Chondrocyte (in vitro differentiated cells): ENCODE data around the gene TRIM31. TPM values are rescaled to one million over a fixed set of nuclear protein-coding genes. Genes with fewer than 3 reads are reported as not detected.

Source experiments
- DNase-seq: peaks from one replicate; pipeline ENCODE4 v3.0.0; 2021; ENCODE audit warnings: mixed read lengths, low spot score
- H3K27ac Mint-ChIP-seq: one replicate; pipeline ENCODE4 v1.8.0; 2021; ENCODE audit warnings: mild to moderate bottlenecking, moderate library complexity, mixed read lengths; ENCODE audit not compliant: unreplicated experiment
- H3K27me3 Mint-ChIP-seq: 2 replicates; pipeline ENCODE4 v1.8.0; 2021; ENCODE audit warnings: low read depth, mixed read lengths
- H3K36me3 Mint-ChIP-seq: 2 replicates; pipeline ENCODE4 v1.8.0; 2021; ENCODE audit warnings: low read depth, mixed read lengths
- H3K4me1 Mint-ChIP-seq: 2 replicates; pipeline ENCODE4 v1.8.0; 2021; ENCODE audit warnings: low read depth, mild to moderate bottlenecking, mixed read lengths
- H3K4me3 Mint-ChIP-seq: one replicate; pipeline ENCODE4 v1.8.0; 2021; ENCODE audit warnings: mild to moderate bottlenecking, moderate library complexity, mixed read lengths; ENCODE audit not compliant: unreplicated experiment
- H3K9me3 Mint-ChIP-seq: 2 replicates; pipeline ENCODE4 v1.8.0; 2021; ENCODE audit warnings: low read depth, mixed read lengths
- total RNA-seq: library from RNA; stranded (reverse); gene quantifications from 3 replicates; pipeline ENCODE4 v1.2.1, GENCODE V29; 2021
- TF ChIP-seq, protein P1 (sequence below): fragments of 200-600 bp; sonication (generic); IDR thresholded peaks from 2 replicates; pipeline ENCODE4 v1.5.0; 2021; ENCODE audit warnings: antibody characterized with exemption, mild to moderate bottlenecking, moderate library complexity

TRIM31 gene
- total RNA-seq, 1 donor from 2014 or later = not detected

DNA sequence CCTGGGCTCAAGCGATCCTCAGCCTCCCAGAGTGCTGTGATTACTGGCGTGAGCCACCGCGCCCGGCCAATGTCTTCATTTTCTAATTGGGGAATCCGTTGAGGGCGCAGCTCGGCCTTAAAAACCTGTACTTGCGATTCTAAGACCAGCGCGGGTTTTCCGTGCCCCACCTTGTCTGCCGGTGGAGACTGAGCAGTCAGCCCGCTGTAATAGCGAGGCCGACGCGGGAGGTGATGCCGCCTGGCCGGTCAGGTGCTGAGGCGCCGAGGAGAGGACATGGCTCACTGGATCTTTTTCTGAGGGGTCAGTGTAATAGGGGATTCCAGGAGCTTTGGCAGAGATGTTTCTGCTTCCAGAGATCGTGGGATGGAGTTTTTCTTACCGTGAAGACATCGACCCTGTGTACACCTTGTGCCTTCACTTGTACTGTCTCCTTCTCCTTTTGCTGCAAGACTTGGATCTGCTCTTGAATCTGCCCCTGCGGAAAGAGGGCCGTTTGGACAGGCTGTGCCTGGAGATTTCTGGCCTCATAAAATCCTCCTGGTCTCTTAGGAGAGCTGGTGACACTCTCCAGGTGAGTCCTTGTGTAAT lies 1.5 kb downstream of the TRIM31 start:
- no peak for DNase-seq
- H3K9me3 Mint-ChIP-seq = no peaks in the 10 kb centered on the region
- no peak overlapping the region for H3K27ac Mint-ChIP-seq
- no peak overlapping the region for H3K4me3 Mint-ChIP-seq
- peaks cover 2% of the 10 kb centered on the region for H3K36me3 Mint-ChIP-seq
- H3K4me1 Mint-ChIP-seq = no peaks in the 10 kb centered on the region
- TF ChIP-seq, protein P1, sequence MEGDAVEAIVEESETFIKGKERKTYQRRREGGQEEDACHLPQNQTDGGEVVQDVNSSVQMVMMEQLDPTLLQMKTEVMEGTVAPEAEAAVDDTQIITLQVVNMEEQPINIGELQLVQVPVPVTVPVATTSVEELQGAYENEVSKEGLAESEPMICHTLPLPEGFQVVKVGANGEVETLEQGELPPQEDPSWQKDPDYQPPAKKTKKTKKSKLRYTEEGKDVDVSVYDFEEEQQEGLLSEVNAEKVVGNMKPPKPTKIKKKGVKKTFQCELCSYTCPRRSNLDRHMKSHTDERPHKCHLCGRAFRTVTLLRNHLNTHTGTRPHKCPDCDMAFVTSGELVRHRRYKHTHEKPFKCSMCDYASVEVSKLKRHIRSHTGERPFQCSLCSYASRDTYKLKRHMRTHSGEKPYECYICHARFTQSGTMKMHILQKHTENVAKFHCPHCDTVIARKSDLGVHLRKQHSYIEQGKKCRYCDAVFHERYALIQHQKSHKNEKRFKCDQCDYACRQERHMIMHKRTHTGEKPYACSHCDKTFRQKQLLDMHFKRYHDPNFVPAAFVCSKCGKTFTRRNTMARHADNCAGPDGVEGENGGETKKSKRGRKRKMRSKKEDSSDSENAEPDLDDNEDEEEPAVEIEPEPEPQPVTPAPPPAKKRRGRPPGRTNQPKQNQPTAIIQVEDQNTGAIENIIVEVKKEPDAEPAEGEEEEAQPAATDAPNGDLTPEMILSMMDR = no peak
- H3K27me3 Mint-ChIP-seq = peaks cover 54% of the 10 kb centered on the region

DNA sequence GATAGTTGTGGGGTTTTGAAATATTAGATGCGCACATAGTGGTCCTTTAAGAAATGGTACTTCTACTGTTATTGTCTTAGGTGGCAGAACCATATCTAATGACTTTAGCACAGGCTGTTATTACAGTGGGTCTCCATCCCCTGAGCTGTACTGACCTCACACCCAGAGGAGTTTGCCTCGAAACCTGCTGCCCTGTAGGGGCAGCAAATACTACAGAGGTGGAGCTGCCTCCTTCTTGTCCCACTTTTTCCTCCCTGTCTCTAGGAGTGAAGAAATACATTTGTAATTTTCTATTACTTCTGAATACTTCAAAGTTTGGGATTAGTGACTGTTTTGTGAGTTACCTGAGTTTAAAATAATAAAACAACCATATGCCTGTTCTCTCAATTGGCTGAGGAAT lies 8.2 kb downstream of the TRIM31 start:
- no peaks in the 10 kb centered on the region for H3K9me3 Mint-ChIP-seq
- H3K27me3 Mint-ChIP-seq = peaks cover 31% of the 10 kb centered on the region
- peaks cover 28% of the 10 kb centered on the region for H3K4me1 Mint-ChIP-seq
- H3K4me3 Mint-ChIP-seq = no peak overlapping the region
- no peak overlapping the region for H3K27ac Mint-ChIP-seq
- H3K36me3 Mint-ChIP-seq = peaks cover 3% of the 10 kb centered on the region
- TF ChIP-seq, protein P1 = no peak
- no peak for DNase-seq

DNA sequence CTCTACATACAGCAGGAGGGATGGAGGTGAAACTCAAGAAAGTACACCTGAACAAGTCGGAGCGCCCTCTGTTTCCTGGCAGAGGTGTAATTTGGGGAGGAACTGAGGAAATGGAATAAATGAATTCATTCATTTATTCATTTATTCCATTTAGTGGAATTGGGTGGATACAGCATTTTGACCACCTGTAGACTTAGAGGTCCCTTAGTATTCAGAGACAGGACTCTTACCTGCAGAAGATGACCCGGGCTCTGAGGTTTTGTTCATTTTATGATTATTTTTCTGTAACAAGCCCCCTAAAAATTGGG lies 9.1 kb downstream of the TRIM31 start:
- H3K4me1 Mint-ChIP-seq = peaks cover 28% of the 10 kb centered on the region
- no peak overlapping the region for H3K27ac Mint-ChIP-seq
- DNase-seq = no peak
- TF ChIP-seq, protein P1 = no peak
- H3K9me3 Mint-ChIP-seq = no peaks in the 10 kb centered on the region
- peaks cover 35% of the 10 kb centered on the region for H3K27me3 Mint-ChIP-seq
- H3K36me3 Mint-ChIP-seq = peaks cover 3% of the 10 kb centered on the region
- peak overlapping the region; percentile 70 for H3K4me3 Mint-ChIP-seq

DNA sequence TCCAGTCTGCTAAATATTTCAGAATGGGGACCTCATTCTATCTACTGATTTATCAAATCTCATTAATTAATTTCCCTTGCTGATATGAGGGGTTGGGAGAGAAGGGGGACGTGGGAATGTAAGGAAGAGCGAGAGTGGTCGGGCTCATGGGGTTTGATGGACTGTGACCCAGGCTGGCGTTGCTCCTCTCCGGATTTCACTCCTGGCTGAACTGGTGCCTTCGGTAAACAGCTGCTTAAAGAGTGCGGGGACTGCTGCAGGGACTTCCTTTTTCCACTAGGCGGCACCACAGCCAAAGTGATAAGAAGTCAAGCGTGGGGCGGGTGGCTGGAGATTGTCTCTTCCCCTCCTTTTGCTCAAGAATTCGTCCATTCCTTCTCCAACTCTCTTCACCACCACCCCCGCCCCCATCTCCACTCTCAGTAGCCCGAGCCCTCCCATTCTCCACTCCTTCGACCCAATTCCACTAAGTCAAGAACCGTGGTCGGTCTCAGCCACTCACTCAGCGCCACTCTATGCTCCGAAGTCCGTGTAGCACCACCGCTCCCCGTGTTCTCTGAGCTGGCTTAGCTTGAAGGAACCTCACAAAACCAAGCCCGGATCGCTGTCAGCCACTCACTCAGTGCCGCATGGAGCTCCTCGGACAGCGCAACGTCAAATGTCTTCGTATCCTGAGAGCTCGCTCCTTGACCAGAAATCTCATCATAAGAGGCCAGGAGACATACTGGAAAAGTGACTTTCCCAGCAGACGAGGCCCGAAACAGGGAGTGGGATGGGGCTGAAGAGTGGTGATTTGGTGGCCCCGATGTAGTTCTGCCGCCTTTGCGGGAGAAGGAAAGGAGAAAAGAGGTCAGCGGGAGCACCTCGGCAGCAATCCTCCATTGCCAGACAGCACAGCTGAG lies 9.7 kb downstream of the TRIM31 start:
- Mint-ChIP-seq H3K27ac (peak overlapping the region; percentile 19), H3K27me3 (peaks cover 37% of the 10 kb centered on the region), H3K9me3 (no peaks in the 10 kb centered on the region), H3K4me1 (peaks cover 28% of the 10 kb centered on the region), H3K36me3 (peaks cover 3% of the 10 kb centered on the region), H3K4me3 (peak overlapping the region; percentile 70)
- TF ChIP-seq, protein P1 = peak; percentile 93
- no peak for DNase-seq

DNA sequence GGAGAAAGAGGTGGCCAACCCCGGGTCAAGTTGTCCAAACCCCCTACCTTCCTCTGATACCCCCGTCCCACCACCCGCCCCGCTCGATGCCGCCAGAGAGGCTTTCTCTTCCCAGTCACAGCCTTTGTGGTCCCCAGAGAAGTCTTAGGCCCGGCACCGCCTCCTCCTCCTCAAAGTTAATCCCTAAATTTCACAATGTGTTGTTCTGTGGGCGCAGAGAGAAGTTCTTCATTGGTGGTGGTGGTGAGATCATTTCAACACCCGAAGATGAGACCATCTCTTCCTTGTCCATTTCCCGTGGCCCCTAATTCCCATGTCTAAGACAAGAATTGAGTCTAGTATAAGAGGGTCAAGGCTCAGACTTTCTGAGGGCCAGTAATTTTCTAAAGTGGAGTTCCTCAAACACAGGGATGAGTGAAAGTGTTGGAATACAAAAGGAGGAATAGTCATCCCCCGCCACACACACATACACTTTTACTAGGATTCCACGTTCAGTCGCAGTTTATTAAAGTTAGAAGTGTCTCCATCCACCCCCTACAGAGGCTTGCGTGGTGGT lies 10.4 kb downstream of the TRIM31 start:
- Mint-ChIP-seq H3K36me3 (peaks cover 2% of the 10 kb centered on the region), H3K27ac (peak overlapping the region; percentile 46), H3K9me3 (no peaks in the 10 kb centered on the region), H3K27me3 (peaks cover 37% of the 10 kb centered on the region), H3K4me1 (peaks cover 28% of the 10 kb centered on the region), H3K4me3 (peak overlapping the region; percentile 74)
- TF ChIP-seq, protein P1 = no peak
- DNase-seq = no peak
